Pons (tissue), 1 donor: ENCODE data around the gene TMEM238L.
A peak's percentile ranks its signal among the peaks of the same experiment; 100 is the strongest.

ENCODE experiments used
- DNase-seq: peaks from one replicate; pipeline ENCODE4 v3.0.0-alpha.2; 2016; ENCODE audit warnings: low spot score

Gene TMEM238L

GRCh38 chr17:10773391-10773790, 30.5 kb downstream of the TMEM238L start:
- DNase-seq, result no peak

GRCh38 chr17:10772425-10773380, 31.2 kb downstream of the TMEM238L start:
- no peak for DNase-seq

GRCh38 chr17:10771148-10771547, 32.8 kb downstream of the TMEM238L start:
- DNase-seq, result no peak

- DNase-seq, result no peak
Measured at GRCh38 chr17:10769840-10770239, 34.1 kb downstream of the TMEM238L start.

GRCh38 chr17:10768750-10769251, 35.1 kb downstream of the TMEM238L start:
- peak; percentile 15 for DNase-seq

- DNase-seq, result no peak
Measured at GRCh38 chr17:10767232-10767631, 36.7 kb downstream of the TMEM238L start.

GRCh38 chr17:10762037-10762436, 41.9 kb downstream of the TMEM238L start:
- DNase-seq, result no peak

- no peak for DNase-seq
Measured at GRCh38 chr17:10761281-10761680, 42.6 kb downstream of the TMEM238L start.

- no peak for DNase-seq
Measured at GRCh38 chr17:10758062-10758461, 45.8 kb downstream of the TMEM238L start.

GRCh38 chr17:10757647-10758046, 46.3 kb downstream of the TMEM238L start:
- DNase-seq, result no peak

- DNase-seq, result no peak
Measured at GRCh38 chr17:10757067-10757466, 46.8 kb downstream of the TMEM238L start.

- no peak for DNase-seq
Measured at GRCh38 chr17:10756619-10757018, 47.3 kb downstream of the TMEM238L start.

GRCh38 chr17:10756185-10756584, 47.7 kb downstream of the TMEM238L start:
- no peak for DNase-seq

GRCh38 chr17:10755592-10756127, 48.2 kb downstream of the TMEM238L start:
- no peak for DNase-seq

- no peak for DNase-seq
Measured at GRCh38 chr17:10754861-10755591, 48.9 kb downstream of the TMEM238L start.

- peak; percentile 22 for DNase-seq
Measured at GRCh38 chr17:10754109-10754508, 49.8 kb downstream of the TMEM238L start.

GRCh38 chr17:10752696-10753095, 51.2 kb downstream of the TMEM238L start:
- no peak for DNase-seq

GRCh38 chr17:10751563-10751962, 52.3 kb downstream of the TMEM238L start:
- no peak for DNase-seq

GRCh38 chr17:10750210-10750609, 53.7 kb downstream of the TMEM238L start:
- DNase-seq, result no peak

GRCh38 chr17:10748531-10749181, 55.2 kb downstream of the TMEM238L start:
- no peak for DNase-seq

- no peak for DNase-seq
Measured at GRCh38 chr17:10745231-10745630, 58.7 kb downstream of the TMEM238L start.
